ENCODE measurements around the gene SETBP1.
A peak's percentile ranks its signal among the peaks of the same experiment; 100 is the strongest.

SETBP1 gene

GRCh38 chr18:45081566-45082181 lies 401.0 kb downstream of the SETBP1 start:
- no peak overlapping the region for H4K12ac ChIP-seq (ENCODE audit: low read depth, low read length)
- no peak overlapping the region for H2BK12ac ChIP-seq (ENCODE audit: low read length)
- H3K27ac ChIP-seq (ENCODE audit: low read depth, low read length), result no peak overlapping the region
- no peak overlapping the region for H3K4me3 ChIP-seq (ENCODE audit: low read depth, low read length)
- no peak overlapping the region for H3K23ac ChIP-seq (ENCODE audit: low read length)
- H3K14ac ChIP-seq (ENCODE audit: low read length), result no peak overlapping the region
- H2AFZ ChIP-seq (ENCODE audit: insufficient read depth, low read length, poor library complexity), result no peak overlapping the region
- peak; percentile 92 to 93 for DNase-seq
- no peaks in the 10 kb centered on the region for H3K79me1 ChIP-seq (ENCODE audit: low read length)
- H4K91ac ChIP-seq (ENCODE audit: low read depth, low read length), result no peak overlapping the region
- H2AK5ac ChIP-seq (ENCODE audit: low read length), result no peak overlapping the region
- no peak overlapping the region for H3K9ac ChIP-seq (ENCODE audit: low read length)
- no peak overlapping the region for H3K18ac ChIP-seq (ENCODE audit: low read length)
- no peak overlapping the region for H2BK5ac ChIP-seq (ENCODE audit: low read depth, low read length, poor library complexity)
- H3K9me3 ChIP-seq (ENCODE audit: insufficient read depth, low read depth, low read length), result peaks cover 2% of the 10 kb centered on the region
- H2BK120ac ChIP-seq (ENCODE audit: insufficient read depth, low read length, poor library complexity), result no peak overlapping the region
- peaks cover 0 to 8% of the 10 kb centered on the region in 2 experiments for H3K4me1 ChIP-seq (ENCODE audit: control insufficient read depth in 1 of 2, insufficient read depth in 2 of 2, low read length in 2 of 2)
- no peak overlapping the region for H3K4me2 ChIP-seq (ENCODE audit: low read length)
- H3K4ac ChIP-seq (ENCODE audit: low read depth, low read length), result no peak overlapping the region
- peaks cover 0 to 2% of the 10 kb centered on the region in 2 experiments for H3K36me3 ChIP-seq (ENCODE audit: control insufficient read depth in 1 of 2, insufficient read depth in 2 of 2, low read length in 2 of 2)
- H4K8ac ChIP-seq (ENCODE audit: low read depth, low read length), result no peak overlapping the region
- no CpG with 5 or more reads among the region's 6 CpGs for WGBS (ENCODE audit: extremely low coverage, insufficient coverage, insufficient read length)
- no peaks in the 10 kb centered on the region for H3K79me2 ChIP-seq (ENCODE audit: control insufficient read depth, insufficient read depth, low read length, poor library complexity)
- no peaks in the 10 kb centered on the region for H3K27me3 ChIP-seq (ENCODE audit: insufficient read depth, low read length)

- Histone ChIP-seq H3K27me3 (ENCODE audit: insufficient read depth, low read length) (no peaks in the 10 kb centered on the region), H2AFZ (ENCODE audit: insufficient read depth, low read length, poor library complexity) (no peak overlapping the region), H3K36me3 (ENCODE audit: control insufficient read depth in 1 of 2, insufficient read depth in 2 of 2, low read length in 2 of 2) (peaks cover 0 to 2% of the 10 kb centered on the region in 2 experiments), H3K4ac (ENCODE audit: low read depth, low read length) (no peak overlapping the region), H3K4me2 (ENCODE audit: low read length) (no peak overlapping the region), H2AK5ac (ENCODE audit: low read length) (no peak overlapping the region), H3K4me3 (ENCODE audit: low read depth, low read length) (no peak overlapping the region), H3K79me1 (ENCODE audit: low read length) (no peaks in the 10 kb centered on the region), H4K91ac (ENCODE audit: low read depth, low read length) (peak overlapping the region; percentile 4), H3K4me1 (ENCODE audit: control insufficient read depth in 1 of 2, insufficient read depth in 2 of 2, low read length in 2 of 2) (peaks cover 0 to 8% of the 10 kb centered on the region in 2 experiments), H3K14ac (ENCODE audit: low read length) (no peak overlapping the region), H4K12ac (ENCODE audit: low read depth, low read length) (no peak overlapping the region), H3K23ac (ENCODE audit: low read length) (no peak overlapping the region), H4K8ac (ENCODE audit: low read depth, low read length) (no peak overlapping the region), H3K9me3 (ENCODE audit: insufficient read depth, low read depth, low read length) (peaks cover 2% of the 10 kb centered on the region), H2BK5ac (ENCODE audit: low read depth, low read length, poor library complexity) (no peak overlapping the region), H3K79me2 (ENCODE audit: control insufficient read depth, insufficient read depth, low read length, poor library complexity) (no peaks in the 10 kb centered on the region), H3K18ac (ENCODE audit: low read length) (no peak overlapping the region), H3K9ac (ENCODE audit: low read length) (no peak overlapping the region), H2BK120ac (ENCODE audit: insufficient read depth, low read length, poor library complexity) (peak overlapping the region; percentile 17), H2BK12ac (ENCODE audit: low read length) (no peak overlapping the region), H3K27ac (ENCODE audit: low read depth, low read length) (no peak overlapping the region)
- DNase-seq, result peak; percentile 50 to 80
- no CpG with 5 or more reads among the region's 8 CpGs for WGBS (ENCODE audit: extremely low coverage, insufficient coverage, insufficient read length)
Observed at GRCh38 chr18:45083226-45083855, 402.7 kb downstream of the SETBP1 start.

- Histone ChIP-seq H3K4me2 (ENCODE audit: low read length) (no peak overlapping the region), H4K8ac (ENCODE audit: low read depth, low read length) (no peak overlapping the region), H2AK5ac (ENCODE audit: low read length) (no peak overlapping the region), H3K36me3 (ENCODE audit: control insufficient read depth in 1 of 2, insufficient read depth in 2 of 2, low read length in 2 of 2) (peaks cover 0 to 2% of the 10 kb centered on the region in 2 experiments), H2BK120ac (ENCODE audit: insufficient read depth, low read length, poor library complexity) (no peak overlapping the region), H4K91ac (ENCODE audit: low read depth, low read length) (no peak overlapping the region), H3K23ac (ENCODE audit: low read length) (no peak overlapping the region), H3K4ac (ENCODE audit: low read depth, low read length) (no peak overlapping the region), H2BK5ac (ENCODE audit: low read depth, low read length, poor library complexity) (no peak overlapping the region), H3K79me2 (ENCODE audit: control insufficient read depth, insufficient read depth, low read length, poor library complexity) (no peaks in the 10 kb centered on the region), H3K27ac (ENCODE audit: low read depth, low read length) (no peak overlapping the region), H3K18ac (ENCODE audit: low read length) (no peak overlapping the region), H4K12ac (ENCODE audit: low read depth, low read length) (no peak overlapping the region), H3K4me1 (ENCODE audit: control insufficient read depth in 1 of 2, insufficient read depth in 2 of 2, low read length in 2 of 2) (peaks cover 0 to 8% of the 10 kb centered on the region in 2 experiments), H3K9me3 (ENCODE audit: insufficient read depth, low read depth, low read length) (peaks cover 2% of the 10 kb centered on the region), H2AFZ (ENCODE audit: insufficient read depth, low read length, poor library complexity) (no peak overlapping the region), H3K9ac (ENCODE audit: low read length) (no peak overlapping the region), H3K4me3 (ENCODE audit: low read depth, low read length) (no peak overlapping the region), H2BK12ac (ENCODE audit: low read length) (no peak overlapping the region), H3K14ac (ENCODE audit: low read length) (no peak overlapping the region), H3K27me3 (ENCODE audit: insufficient read depth, low read length) (no peaks in the 10 kb centered on the region), H3K79me1 (ENCODE audit: low read length) (no peaks in the 10 kb centered on the region)
- no peak for DNase-seq
- no CpG with 5 or more reads among the region's 13 CpGs for WGBS (ENCODE audit: extremely low coverage, insufficient coverage, insufficient read length)
Observed at GRCh38 chr18:45084206-45084605, 403.5 kb downstream of the SETBP1 start.

GRCh38 chr18:45085916-45086624 lies 405.4 kb downstream of the SETBP1 start:
- no peaks in the 10 kb centered on the region for H3K79me2 ChIP-seq (ENCODE audit: control insufficient read depth, insufficient read depth, low read length, poor library complexity)
- no peak overlapping the region for H3K18ac ChIP-seq (ENCODE audit: low read length)
- no peak overlapping the region for H3K4ac ChIP-seq (ENCODE audit: low read depth, low read length)
- H3K27ac ChIP-seq (ENCODE audit: low read depth, low read length), result no peak overlapping the region
- no peak overlapping the region for H2AK5ac ChIP-seq (ENCODE audit: low read length)
- H4K12ac ChIP-seq (ENCODE audit: low read depth, low read length), result no peak overlapping the region
- peaks cover 0 to 2% of the 10 kb centered on the region in 2 experiments for H3K36me3 ChIP-seq (ENCODE audit: control insufficient read depth in 1 of 2, insufficient read depth in 2 of 2, low read length in 2 of 2)
- no peaks in the 10 kb centered on the region for H3K79me1 ChIP-seq (ENCODE audit: low read length)
- peak in 1 of 2 donors; percentile 46 for DNase-seq
- no peak overlapping the region for H2AFZ ChIP-seq (ENCODE audit: insufficient read depth, low read length, poor library complexity)
- H3K23ac ChIP-seq (ENCODE audit: low read length), result no peak overlapping the region
- H3K4me1 ChIP-seq (ENCODE audit: control insufficient read depth in 1 of 2, insufficient read depth in 2 of 2, low read length in 2 of 2), result peaks cover 0 to 8% of the 10 kb centered on the region in 2 experiments
- H3K9ac ChIP-seq (ENCODE audit: low read length), result no peak overlapping the region
- H2BK120ac ChIP-seq (ENCODE audit: insufficient read depth, low read length, poor library complexity), result no peak overlapping the region
- H3K14ac ChIP-seq (ENCODE audit: low read length), result no peak overlapping the region
- no peak overlapping the region for H2BK12ac ChIP-seq (ENCODE audit: low read length)
- no peak overlapping the region for H2BK5ac ChIP-seq (ENCODE audit: low read depth, low read length, poor library complexity)
- no peak overlapping the region for H4K91ac ChIP-seq (ENCODE audit: low read depth, low read length)
- H3K4me2 ChIP-seq (ENCODE audit: low read length), result no peak overlapping the region
- no CpG with 5 or more reads among the region's 5 CpGs for WGBS (ENCODE audit: extremely low coverage, insufficient coverage, insufficient read length)
- H3K27me3 ChIP-seq (ENCODE audit: insufficient read depth, low read length), result no peaks in the 10 kb centered on the region
- no peak overlapping the region for H3K4me3 ChIP-seq (ENCODE audit: low read depth, low read length)
- no peak overlapping the region for H4K8ac ChIP-seq (ENCODE audit: low read depth, low read length)
- peaks cover 2% of the 10 kb centered on the region for H3K9me3 ChIP-seq (ENCODE audit: insufficient read depth, low read depth, low read length)
